WTC11 (cell line): ENCODE measurements around the gene BBS9.

Source experiments
- ATF2 ChIP-seq: sonication (generic); formaldehyde crosslinking; IDR thresholded peaks from 2 replicates; pipeline ENCODE4 v1.8.1; 2022; ENCODE audit warnings: low read depth, missing genetic modification reagents, borderline replicate concordance
- CREB1 ChIP-seq: sonication (generic); formaldehyde crosslinking; IDR thresholded peaks from 2 replicates; pipeline ENCODE4 v1.8.0; 2023; ENCODE audit warnings: mild to moderate bottlenecking, missing genetic modification reagents
- CTCF ChIP-seq: fragments of 200-600 bp; IDR thresholded peaks from 2 replicates; pipeline ENCODE4 v1.8.0; 2022; ENCODE audit warnings: antibody characterized with exemption
- E2F1 ChIP-seq: sonication (generic); formaldehyde crosslinking; IDR thresholded peaks from 2 replicates; pipeline ENCODE4 v1.8.0; 2022; ENCODE audit warnings: mild to moderate bottlenecking, missing genetic modification reagents
- E2F5 ChIP-seq: sonication (generic); formaldehyde crosslinking; IDR thresholded peaks from 2 replicates; pipeline ENCODE4 v1.8.1; 2022; ENCODE audit warnings: mild to moderate bottlenecking, moderate library complexity, missing genetic modification reagents
- HMGXB4 ChIP-seq: sonication (generic); formaldehyde crosslinking; IDR thresholded peaks from 2 replicates; pipeline ENCODE4 v1.8.1; 2023; ENCODE audit warnings: mild to moderate bottlenecking, moderate library complexity, missing genetic modification reagents
- PRDM15 ChIP-seq: sonication (generic); formaldehyde crosslinking; IDR thresholded peaks from 2 replicates; pipeline ENCODE4 v1.8.0; 2022; ENCODE audit warnings: missing genetic modification reagents
- ZNF138 ChIP-seq: sonication (generic); formaldehyde crosslinking; conservative IDR thresholded peaks from 2 replicates; pipeline ENCODE4 v1.8.1; 2022; ENCODE audit warnings: mild to moderate bottlenecking, moderate library complexity, missing genetic modification reagents
- ZNF263 ChIP-seq: sonication (generic); formaldehyde crosslinking; IDR thresholded peaks from 2 replicates; pipeline ENCODE4 v1.8.1; 2022; ENCODE audit warnings: low read depth, mild to moderate bottlenecking, moderate library complexity, missing genetic modification reagents
- ZNF416 ChIP-seq: fragments of 250-450 bp; sonication (Bioruptor Pico); IDR thresholded peaks from 2 replicates; pipeline ENCODE4 v1.9.0; 2021; ENCODE audit warnings: mild to moderate bottlenecking, inconsistent platforms
- ZNF512 ChIP-seq: sonication (generic); formaldehyde crosslinking; IDR thresholded peaks from 2 replicates; pipeline ENCODE4 v1.8.1; 2022; ENCODE audit warnings: missing genetic modification reagents, borderline replicate concordance

- no peak for TF ChIP-seq ZNF138
- no peak for TF ChIP-seq CTCF
- no peak for TF ChIP-seq ZNF512 (CRISPR knock-in tag)
- TF ChIP-seq E2F5 (CRISPR knock-in tag), result no peak
- TF ChIP-seq E2F1 (CRISPR knock-in tag), result no peak
- no peak for TF ChIP-seq ZNF263 (CRISPR knock-in tag)
- no peak for TF ChIP-seq HMGXB4 (CRISPR knock-in tag)
- no peak for TF ChIP-seq ATF2
- TF ChIP-seq CREB1 (CRISPR knock-in tag), result no peak
- TF ChIP-seq ZNF416 (CRISPR knock-in tag), result no peak
- TF ChIP-seq PRDM15 (CRISPR knock-in tag), result no peak
These were observed 367.7 kb downstream of the BBS9 start for GRCh38 chr7:33497051-33497450.
